GM12878 (cell line): Measurements from ENCODE around the gene SENP8. TPM values are rescaled to one million over a fixed set of nuclear protein-coding genes. Genes with fewer than 3 reads are reported as not detected.

Experiments used
- ATAC-seq: fragments of 200-7000 bp; cut with Tn5 transposase; 3 replicates; pipeline ENCODE4 v1.9.1; 2020; ENCODE audit warnings: mild to moderate bottlenecking, moderate library complexity
- BruUV-seq: library from RNA; stranded (reverse); fragments of 400-500 nt; replicated peaks from 2 replicates; lab custom pipeline; 2021; lab: Mats Ljungman, UMichigan
- CTCF ChIA-PET: fragments of 300-600 bp; sonication (Branson Sonifier 250); formaldehyde crosslinking; extraction: SDS; loops from one replicate; lab custom pipeline; 2021; ENCODE audit warnings: inconsistent platforms; lab: Yijun Ruan, JAX
- POLR2A ChIA-PET: fragments of 350-600 bp; formaldehyde crosslinking; extraction: SDS; loops from one replicate; lab custom pipeline; 2021; ENCODE audit warnings: inconsistent platforms; lab: Charles Lee
- RAD21 ChIA-PET: fragments of 300-600 bp; sonication (Branson Sonifier 250); formaldehyde crosslinking; loops from one replicate; lab custom pipeline; 2023; ENCODE audit warnings: antibody characterized with exemption; ENCODE audit not compliant: unreplicated experiment; lab: Charles Lee
- SMC1A ChIA-PET: fragments of 300-600 bp; sonication (Branson Sonifier 250); formaldehyde crosslinking; loops from one replicate; lab custom pipeline; 2023; ENCODE audit not compliant: unreplicated experiment, uncharacterized antibody; lab: Charles Lee
- DNase-seq: peaks from one replicate; pipeline ENCODE4 v3.0.0-alpha.2; 2011; ENCODE audit warnings: low read depth, low spot score
- FAIRE-seq: peaks from 3 replicates; lab custom pipeline; 2011; peaks lifted over from hg19 to GRCh38; lab: Jason Lieb, UNC
- H2AFZ ChIP-seq: 2 replicates; pipeline ENCODE4 v1.6.0; 2011; ENCODE audit warnings: low read depth, low read length, control low read depth; ENCODE audit not compliant: control insufficient read depth
- H3K27ac ChIP-seq: 2 replicates; pipeline ENCODE4 v1.5.1; 2011; ENCODE audit warnings: control low read depth; ENCODE audit not compliant: control insufficient read depth, insufficient read depth
- H3K27me3 ChIP-seq, 2 experiments: replicated peaks in 1 of 2; 2 replicates each; pipeline versions ENCODE4 v1.6.0 to v1.6.1; 2011; ENCODE audit warnings: low read length in 1 of 2; ENCODE audit not compliant: control insufficient read depth in 2 of 2, insufficient read depth in 2 of 2
- H3K36me3 ChIP-seq, 2 experiments: 2 replicates each; pipeline ENCODE4 v1.5.1; 2011; ENCODE audit warnings: low read length in 1 of 2; ENCODE audit not compliant: control insufficient read depth in 2 of 2, insufficient read depth in 2 of 2
- H3K4me1 ChIP-seq: 2 replicates; pipeline ENCODE4 v1.6.1; 2011; ENCODE audit warnings: mild to moderate bottlenecking, low read length, moderate library complexity, mixed read lengths; ENCODE audit not compliant: control insufficient read depth, insufficient read depth
- H3K4me2 ChIP-seq: 2 replicates; pipeline ENCODE4 v1.6.0; 2011; ENCODE audit warnings: control low read depth; ENCODE audit not compliant: control insufficient read depth, insufficient read depth
- H3K4me3 ChIP-seq: fragments of 200-600 bp; sonication (generic); 2 replicates; pipeline ENCODE4 v1.5.1; 2016
- H3K79me2 ChIP-seq: 2 replicates; pipeline ENCODE4 v1.6.0; 2011; ENCODE audit warnings: low read length; ENCODE audit not compliant: control insufficient read depth, insufficient read depth
- H3K9ac ChIP-seq: 2 replicates; pipeline ENCODE4 v1.8.0; 2011; ENCODE audit warnings: low read length, control low read depth, mixed read lengths; ENCODE audit not compliant: control insufficient read depth, insufficient read depth
- H3K9me3 ChIP-seq: replicated peaks from 3 replicates; pipeline ENCODE4 v1.5.1; 2011; ENCODE audit warnings: mild to moderate bottlenecking, low read length; ENCODE audit not compliant: control insufficient read depth, insufficient read depth
- H4K20me1 ChIP-seq: 2 replicates; pipeline ENCODE4 v1.6.0; 2011; ENCODE audit not compliant: control insufficient read depth, insufficient read depth
- BMI1 ChIP-seq: fragments of 450-650 bp; IDR thresholded peaks from 2 replicates; pipeline ENCODE4 v1.6.1; 2016; ENCODE audit warnings: mild to moderate bottlenecking, moderate library complexity, borderline replicate concordance
- FOXM1 ChIP-seq: IDR thresholded peaks from 2 replicates; pipeline ENCODE4 v1.6.1; 2012; ENCODE audit warnings: low read depth, mild to moderate bottlenecking, inconsistent platforms, low read length, moderate library complexity
- IKZF1 ChIP-seq: fragments of 450-650 bp; conservative IDR thresholded peaks from 2 replicates; pipeline ENCODE4 v1.6.1; 2017; ENCODE audit warnings: antibody characterized with exemption, mild to moderate bottlenecking
- POU2F2 ChIP-seq: IDR thresholded peaks from 3 replicates; pipeline ENCODE4 v1.6.1; 2011; ENCODE audit warnings: low read depth, mild to moderate bottlenecking, low read length, borderline replicate concordance
- STAT1 ChIP-seq: fragments of 450-650 bp; conservative IDR thresholded peaks from 2 replicates; pipeline ENCODE4 v1.6.1; 2014; ENCODE audit warnings: antibody characterized with exemption, mild to moderate bottlenecking
- SUPT20H ChIP-seq: IDR thresholded peaks from 2 replicates; pipeline ENCODE4 v1.6.1; 2011; ENCODE audit warnings: low read depth, mild to moderate bottlenecking, low read length, moderate library complexity, borderline replicate concordance; ENCODE audit not compliant: control insufficient read depth
- TARDBP ChIP-seq: IDR thresholded peaks from 2 replicates; pipeline ENCODE4 v1.6.1; 2016; ENCODE audit warnings: borderline replicate concordance
- TCF12 ChIP-seq: IDR thresholded peaks from 2 replicates; pipeline ENCODE4 v1.6.1; 2011; ENCODE audit warnings: low read depth, mild to moderate bottlenecking, low read length
- ZNF274 ChIP-seq: IDR thresholded peaks from one replicate; pipeline ENCODE4 v1.8.0; 2011; ENCODE audit not compliant: insufficient read length, insufficient read depth
- WGBS: methylation state at CpG from one replicate; pipeline ENCODE4 v1.1.6; 2016; ENCODE audit warnings: low lambda C conversion rate; ENCODE audit not compliant: insufficient replicate concordance, insufficient coverage; ENCODE audit errors: missing lambda C conversion rate; 5-methylcytosine and 5-hydroxymethylcytosine counted together
- in situ Hi-C: fragments of 300-500 bp; cut with MboI; formaldehyde crosslinking; loops from 9 replicates; pipeline ENCODE4 v1.14.3; 2018; ENCODE audit warnings: mixed read lengths
- intact Hi-C: fragments of 100-400 bp; cut with micrococcal nuclease; formaldehyde crosslinking; loops from one replicate; pipeline ENCODE4 v1.14.2; 2022; ENCODE audit not compliant: unreplicated experiment
- polyA plus RNA-seq, 11 experiments: library from polyadenylated mRNA; depleted of rRNA in 4 of 11; unstranded in 6 of 11; stranded (reverse) in 5 of 11; fragments of >200 nt; fragmentation: Nextera tagmentation in 4 of 11; fragmentation: Illumina TruSeq in 1 of 11; extraction: Ambion mirVana in 4 of 11; extraction: Trizol in 1 of 11; gene quantifications; 1 replicate in 1 of 11; 2 replicates in 10 of 11; pipeline versions ENCODE4 v1.2.1 to v1.2.3, GENCODE V29; 2011 to 2016; ENCODE audit warnings: inconsistent platforms in 2 of 11, missing spikeins in 2 of 11, low read depth in 1 of 11
- total RNA-seq, 4 experiments: library from RNA; depleted of rRNA in 3 of 4; stranded (reverse); fragments of >200 nt in 3 of 4; fragmentation: Illumina TruSeq in 1 of 4; extraction: Trizol in 1 of 4; gene quantifications; 2 replicates each; pipeline versions ENCODE4 v1.2.1 to v1.2.3, GENCODE V29; 2013 to 2021
- TF ChIP-seq, protein P1 (sequence below): fragments of 450-650 bp; IDR thresholded peaks from 2 replicates; pipeline ENCODE4 v1.6.1; 2016; ENCODE audit warnings: mild to moderate bottlenecking
- TF ChIP-seq, protein P2 (sequence below): IDR thresholded peaks from 2 replicates; pipeline ENCODE4 v1.6.1; 2011; ENCODE audit warnings: low read depth, mild to moderate bottlenecking, low read length, moderate library complexity, borderline replicate concordance; ENCODE audit errors: extremely low read depth
- TF ChIP-seq, protein P3 (sequence below): fragments of 450-650 bp; IDR thresholded peaks from 2 replicates; pipeline ENCODE4 v1.6.1; 2017; ENCODE audit warnings: borderline replicate concordance

SENP8 gene
- total and polyA plus RNA-seq, 10 of the 15 experiments (the other 5 are each of a cell fraction or from before 2014, with no cell fraction given): 0.87 to 5.6 (median 2.2) TPM

DNA sequence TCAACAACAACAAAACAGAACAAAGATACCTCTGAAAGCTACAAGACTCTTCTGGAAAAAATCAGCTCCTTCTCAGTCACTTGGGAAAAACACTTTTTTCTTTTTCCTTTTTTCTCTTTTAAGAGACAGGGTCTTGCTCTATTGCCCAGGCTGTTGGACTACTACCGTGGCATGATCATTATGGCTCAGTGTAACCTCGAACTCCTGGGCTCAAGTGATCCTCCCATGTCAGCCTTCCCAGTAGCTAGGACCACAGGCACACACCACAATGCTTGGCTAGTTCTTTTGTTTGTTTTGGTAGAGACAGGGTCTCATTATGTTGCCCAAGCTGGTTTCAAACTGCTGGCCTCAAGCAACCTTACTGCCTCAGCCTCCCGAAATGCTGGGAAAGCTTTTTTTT, 13.1 kb upstream of the SENP8 start:
- no TSS peak for BruUV-seq
- WGBS: 92% methylated on average over 3 of the region's 3 CpGs
- Histone ChIP-seq H3K9me3 (no peaks in the 10 kb centered on the region), H3K27ac (no peak overlapping the region), H3K27me3 (no peaks in the 10 kb centered on the region), H4K20me1 (no peaks in the 10 kb centered on the region), H3K4me2 (no peak overlapping the region), H3K36me3 (no peaks in the 10 kb centered on the region), H2AFZ (no peak overlapping the region), H3K79me2 (no peaks in the 10 kb centered on the region; the same call in 1 of the 2 replicates), H3K9ac (no peak overlapping the region), H3K4me3 (no peak overlapping the region), H3K4me1 (no peaks in the 10 kb centered on the region)
- TF ChIP-seq FOXM1 (no peak), ZNF274 (no peak), STAT1 (no peak), BMI1 (no peak)
- in situ Hi-C loops (no loop called here), intact Hi-C loops (no loop called here)
- FAIRE-seq (no peak), DNase-seq (no peak), ATAC-seq (no peak)
- ChIA-PET POLR2A (interaction anchor here (0.7 to 1.2 kb wide), 3 partner anchors 8 to 237 kb away, joined by 4 to 7 read pairs (median 6); no protein-coding TSS in a partner anchor), RAD21 (interaction anchor here (0.6 kb wide), 1 partner anchor 25 kb away, joined by 3 read pairs; no protein-coding TSS in a partner anchor), SMC1A (interaction anchor here (0.6 to 1.5 kb wide), 2 partner anchors 14 to 24 kb away, joined by 4 to 10 read pairs; no protein-coding TSS in a partner anchor), CTCF (no interaction called here)

DNA sequence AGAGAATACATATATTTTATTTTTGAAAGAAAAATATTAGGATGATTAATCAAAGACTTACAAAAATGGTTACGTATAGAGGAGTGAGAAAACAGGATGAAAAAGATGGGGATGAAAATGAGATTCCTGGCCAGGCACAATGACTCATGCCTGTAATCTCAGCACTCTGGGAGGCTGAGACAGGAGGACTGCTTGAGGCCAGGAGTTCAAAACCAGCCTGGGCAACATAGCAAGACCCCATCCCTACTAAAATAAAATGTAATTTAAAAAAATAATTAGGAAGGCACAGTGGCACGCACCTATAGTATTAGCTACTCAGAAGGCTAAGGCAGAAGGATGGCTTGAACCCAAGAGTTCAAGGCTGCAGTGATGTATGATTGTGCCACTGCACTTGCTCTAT, 12.1 kb upstream of the SENP8 start:
- Histone ChIP-seq H3K9ac (no peak overlapping the region), H3K27me3 (no peaks in the 10 kb centered on the region), H3K36me3 (no peaks in the 10 kb centered on the region), H3K9me3 (no peaks in the 10 kb centered on the region), H3K4me1 (no peaks in the 10 kb centered on the region), H4K20me1 (no peaks in the 10 kb centered on the region), H3K27ac (no peak overlapping the region), H2AFZ (no peak overlapping the region), H3K4me2 (no peak overlapping the region), H3K4me3 (no peak overlapping the region), H3K79me2 (no peaks in the 10 kb centered on the region; the same call in 1 of the 2 replicates)
- no peak for DNase-seq
- ATAC-seq: no peak
- FAIRE-seq: no peak
- SMC1A ChIA-PET: no interaction called here
- WGBS: 97% methylated on average over 2 of the region's 2 CpGs
- no TSS peak for BruUV-seq
- POLR2A ChIA-PET: interaction anchor here (1.1 kb wide), 1 partner anchor 135 kb away, joined by 7 read pairs; no protein-coding TSS in a partner anchor
- RAD21 ChIA-PET: no interaction called here
- CTCF ChIA-PET: no interaction called here
- in situ Hi-C loops: no loop called here
- intact Hi-C loops: no loop called here
- TF ChIP-seq POU2F2: no peak
- no peak for TF ChIP-seq IKZF1
- TF ChIP-seq, protein P1, sequence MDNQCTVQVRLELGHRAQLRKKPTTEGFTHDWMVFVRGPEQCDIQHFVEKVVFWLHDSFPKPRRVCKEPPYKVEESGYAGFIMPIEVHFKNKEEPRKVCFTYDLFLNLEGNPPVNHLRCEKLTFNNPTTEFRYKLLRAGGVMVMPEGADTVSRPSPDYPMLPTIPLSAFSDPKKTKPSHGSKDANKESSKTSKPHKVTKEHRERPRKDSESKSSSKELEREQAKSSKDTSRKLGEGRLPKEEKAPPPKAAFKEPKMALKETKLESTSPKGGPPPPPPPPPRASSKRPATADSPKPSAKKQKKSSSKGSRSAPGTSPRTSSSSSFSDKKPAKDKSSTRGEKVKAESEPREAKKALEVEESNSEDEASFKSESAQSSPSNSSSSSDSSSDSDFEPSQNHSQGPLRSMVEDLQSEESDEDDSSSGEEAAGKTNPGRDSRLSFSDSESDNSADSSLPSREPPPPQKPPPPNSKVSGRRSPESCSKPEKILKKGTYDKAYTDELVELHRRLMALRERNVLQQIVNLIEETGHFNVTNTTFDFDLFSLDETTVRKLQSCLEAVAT: no peak
- TF ChIP-seq, protein P2, sequence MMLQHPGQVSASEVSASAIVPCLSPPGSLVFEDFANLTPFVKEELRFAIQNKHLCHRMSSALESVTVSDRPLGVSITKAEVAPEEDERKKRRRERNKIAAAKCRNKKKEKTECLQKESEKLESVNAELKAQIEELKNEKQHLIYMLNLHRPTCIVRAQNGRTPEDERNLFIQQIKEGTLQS: no peak
- TF ChIP-seq TCF12: no peak
- no peak for TF ChIP-seq TARDBP
- TF ChIP-seq, protein P3, sequence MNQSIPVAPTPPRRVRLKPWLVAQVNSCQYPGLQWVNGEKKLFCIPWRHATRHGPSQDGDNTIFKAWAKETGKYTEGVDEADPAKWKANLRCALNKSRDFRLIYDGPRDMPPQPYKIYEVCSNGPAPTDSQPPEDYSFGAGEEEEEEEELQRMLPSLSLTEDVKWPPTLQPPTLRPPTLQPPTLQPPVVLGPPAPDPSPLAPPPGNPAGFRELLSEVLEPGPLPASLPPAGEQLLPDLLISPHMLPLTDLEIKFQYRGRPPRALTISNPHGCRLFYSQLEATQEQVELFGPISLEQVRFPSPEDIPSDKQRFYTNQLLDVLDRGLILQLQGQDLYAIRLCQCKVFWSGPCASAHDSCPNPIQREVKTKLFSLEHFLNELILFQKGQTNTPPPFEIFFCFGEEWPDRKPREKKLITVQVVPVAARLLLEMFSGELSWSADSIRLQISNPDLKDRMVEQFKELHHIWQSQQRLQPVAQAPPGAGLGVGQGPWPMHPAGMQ: no peak
- no peak for TF ChIP-seq SUPT20H
